PC-3 (cell line): ENCODE data around the gene SLC43A2. TPM values are rescaled to one million over a fixed set of nuclear protein-coding genes. Genes with fewer than 3 reads are reported as not detected.

Source experiments
- ATAC-seq: fragments of 200-7000 bp; cut with Tn5 transposase; 2 replicates; pipeline ENCODE4 v1.9.1; 2020; ENCODE audit warnings: mild to moderate bottlenecking, moderate library complexity
- BruUV-seq: library from RNA; stranded (reverse); fragments of 400-500 nt; replicated peaks from 2 replicates; lab custom pipeline; 2021; lab: Mats Ljungman, UMichigan
- CTCF ChIA-PET: fragments of 300-600 bp; sonication (Branson Sonifier 250); formaldehyde crosslinking; loops from one replicate; lab custom pipeline; 2022; ENCODE audit warnings: antibody characterized with exemption; lab: Charles Lee
- POLR2A ChIA-PET: fragments of 300-600 bp; sonication (Branson Sonifier 250); formaldehyde crosslinking; loops from one replicate; lab custom pipeline; 2022; ENCODE audit warnings: antibody characterized with exemption; ENCODE audit not compliant: unreplicated experiment; lab: Charles Lee
- DNase-seq: peaks from one replicate; pipeline ENCODE4 v3.0.0-alpha.2; 2015
- H2AFZ ChIP-seq: fragments of 300-600 bp; sonication (generic); 2 replicates; pipeline ENCODE4 v1.6.0; 2016; ENCODE audit warnings: antibody characterized with exemption, low read length
- H3F3A ChIP-seq: fragments of 300-600 bp; sonication (generic); one replicate; pipeline ENCODE4 v1.6.0; 2017; ENCODE audit warnings: antibody characterized with exemption, low read length, control low read depth, mild to moderate bottlenecking; ENCODE audit not compliant: unreplicated experiment
- H3K27ac ChIP-seq: fragments of 300-600 bp; sonication (generic); 2 replicates; pipeline ENCODE4 v1.5.1; 2016; ENCODE audit warnings: mild to moderate bottlenecking, low read length
- H3K27me3 ChIP-seq: fragments of 300-600 bp; sonication (generic); 2 replicates; pipeline ENCODE4 v1.6.1; 2016; ENCODE audit warnings: low read length, mixed read lengths
- H3K36me3 ChIP-seq: fragments of 300-600 bp; sonication (generic); 2 replicates; pipeline ENCODE4 v1.6.1; 2016; ENCODE audit warnings: low read depth, mixed run types, low read length, mixed read lengths
- H3K4me1 ChIP-seq: fragments of 300-600 bp; sonication (generic); 2 replicates; pipeline ENCODE4 v1.5.1; 2016; ENCODE audit warnings: low read length; ENCODE audit not compliant: insufficient read depth
- H3K4me2 ChIP-seq: fragments of 300-600 bp; sonication (generic); 2 replicates; pipeline ENCODE4 v1.6.0; 2016; ENCODE audit warnings: low read length
- H3K4me3 ChIP-seq: fragments of 300-600 bp; sonication (generic); 2 replicates; pipeline ENCODE4 v1.5.1; 2016; ENCODE audit warnings: mild to moderate bottlenecking, low read length, mixed read lengths
- H3K79me2 ChIP-seq: fragments of 300-600 bp; sonication (generic); 2 replicates; pipeline ENCODE4 v1.6.1; 2017; ENCODE audit warnings: low read length, mixed read lengths
- H3K9ac ChIP-seq: fragments of 300-600 bp; sonication (generic); 2 replicates; pipeline ENCODE4 v1.6.0; 2016; ENCODE audit warnings: mild to moderate bottlenecking, low read length
- H3K9me2 ChIP-seq: fragments of 300-600 bp; sonication (generic); replicated peaks from 2 replicates; pipeline ENCODE4 v1.6.1; 2016; ENCODE audit warnings: mixed run types, low read length, mixed read lengths
- H3K9me3 ChIP-seq: fragments of 300-600 bp; sonication (generic); 2 replicates; pipeline ENCODE4 v1.6.1; 2016; ENCODE audit warnings: low read length, mixed read lengths
- H4K20me1 ChIP-seq: fragments of 300-600 bp; sonication (generic); 2 replicates; pipeline ENCODE4 v1.6.1; 2016; ENCODE audit warnings: low read length, mixed read lengths
- EZH2 ChIP-seq: fragments of 300-600 bp; sonication (generic); IDR thresholded peaks from one replicate; pipeline ENCODE4 v1.6.1; 2017; ENCODE audit warnings: antibody characterized with exemption, mild to moderate bottlenecking, low read length; ENCODE audit not compliant: unreplicated experiment
- EZH2phosphoT487 ChIP-seq: fragments of 300-600 bp; sonication (generic); IDR thresholded peaks from 2 replicates; pipeline ENCODE4 v1.6.1; 2018; ENCODE audit warnings: mild to moderate bottlenecking, antibody characterized with exemption, low read length, borderline replicate concordance
- intact Hi-C: fragments of 100-400 bp; cut with micrococcal nuclease; formaldehyde crosslinking; loops from 2 replicates; pipeline ENCODE4 v1.9.0; 2023
- total RNA-seq: library from RNA; depleted of rRNA; stranded (reverse); fragments of >200 nt; gene quantifications from 2 replicates; pipeline ENCODE4 v1.2.3, GENCODE V29; 2014
- TF ChIP-seq, protein P1 (sequence below): fragments of 300-600 bp; sonication (generic); conservative IDR thresholded peaks from 2 replicates; pipeline ENCODE4 v1.5.1; 2017; ENCODE audit warnings: antibody characterized with exemption, low read depth, mild to moderate bottlenecking, low read length

The SLC43A2 gene
- total RNA-seq, 1 experiment from 2014 or later = 6.2 TPM

DNA sequence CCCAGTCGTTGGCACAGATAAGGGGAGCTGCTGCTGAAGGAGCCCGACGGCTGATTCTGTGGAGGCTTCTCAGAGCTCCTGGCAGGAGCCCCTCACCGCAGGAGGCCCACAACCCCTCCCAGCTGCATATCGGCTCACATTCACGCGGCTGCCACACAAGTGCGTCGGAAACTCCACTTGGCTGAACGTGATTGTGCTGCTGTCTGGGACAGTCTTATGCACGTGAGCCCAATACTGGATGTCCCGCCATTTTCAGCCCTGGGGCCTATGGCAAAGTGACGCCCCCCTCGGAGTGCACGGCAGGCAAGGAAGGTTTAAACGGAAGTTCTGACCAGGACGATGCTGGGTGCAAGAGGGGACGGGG, 57.3 kb downstream of the SLC43A2 start:
- Histone ChIP-seq H4K20me1 (no peaks in the 10 kb centered on the region), H3K79me2 (no peaks in the 10 kb centered on the region), H3K9me3 (no peaks in the 10 kb centered on the region), H3K4me3 (no peak overlapping the region), H3K9ac (no peak overlapping the region), H2AFZ (no peak overlapping the region), H3K27ac (no peak overlapping the region), H3F3A (no peaks in the 10 kb centered on the region), H3K9me2 (no peaks in the 10 kb centered on the region), H3K36me3 (no peaks in the 10 kb centered on the region), H3K4me2 (no peak overlapping the region), H3K4me1 (peaks cover 6% of the 10 kb centered on the region; the same call in 1 of the 2 replicates), H3K27me3 (no peaks in the 10 kb centered on the region)
- POLR2A ChIA-PET = no interaction called here
- no TSS peak for BruUV-seq
- intact Hi-C loops = no loop called here
- CTCF ChIA-PET = no interaction called here
- ATAC-seq (no peak), DNase-seq (no peak)
- no peak for TF ChIP-seq EZH2
- TF ChIP-seq EZH2phosphoT487 = no peak
- TF ChIP-seq, protein P1, sequence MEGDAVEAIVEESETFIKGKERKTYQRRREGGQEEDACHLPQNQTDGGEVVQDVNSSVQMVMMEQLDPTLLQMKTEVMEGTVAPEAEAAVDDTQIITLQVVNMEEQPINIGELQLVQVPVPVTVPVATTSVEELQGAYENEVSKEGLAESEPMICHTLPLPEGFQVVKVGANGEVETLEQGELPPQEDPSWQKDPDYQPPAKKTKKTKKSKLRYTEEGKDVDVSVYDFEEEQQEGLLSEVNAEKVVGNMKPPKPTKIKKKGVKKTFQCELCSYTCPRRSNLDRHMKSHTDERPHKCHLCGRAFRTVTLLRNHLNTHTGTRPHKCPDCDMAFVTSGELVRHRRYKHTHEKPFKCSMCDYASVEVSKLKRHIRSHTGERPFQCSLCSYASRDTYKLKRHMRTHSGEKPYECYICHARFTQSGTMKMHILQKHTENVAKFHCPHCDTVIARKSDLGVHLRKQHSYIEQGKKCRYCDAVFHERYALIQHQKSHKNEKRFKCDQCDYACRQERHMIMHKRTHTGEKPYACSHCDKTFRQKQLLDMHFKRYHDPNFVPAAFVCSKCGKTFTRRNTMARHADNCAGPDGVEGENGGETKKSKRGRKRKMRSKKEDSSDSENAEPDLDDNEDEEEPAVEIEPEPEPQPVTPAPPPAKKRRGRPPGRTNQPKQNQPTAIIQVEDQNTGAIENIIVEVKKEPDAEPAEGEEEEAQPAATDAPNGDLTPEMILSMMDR = no peak

DNA sequence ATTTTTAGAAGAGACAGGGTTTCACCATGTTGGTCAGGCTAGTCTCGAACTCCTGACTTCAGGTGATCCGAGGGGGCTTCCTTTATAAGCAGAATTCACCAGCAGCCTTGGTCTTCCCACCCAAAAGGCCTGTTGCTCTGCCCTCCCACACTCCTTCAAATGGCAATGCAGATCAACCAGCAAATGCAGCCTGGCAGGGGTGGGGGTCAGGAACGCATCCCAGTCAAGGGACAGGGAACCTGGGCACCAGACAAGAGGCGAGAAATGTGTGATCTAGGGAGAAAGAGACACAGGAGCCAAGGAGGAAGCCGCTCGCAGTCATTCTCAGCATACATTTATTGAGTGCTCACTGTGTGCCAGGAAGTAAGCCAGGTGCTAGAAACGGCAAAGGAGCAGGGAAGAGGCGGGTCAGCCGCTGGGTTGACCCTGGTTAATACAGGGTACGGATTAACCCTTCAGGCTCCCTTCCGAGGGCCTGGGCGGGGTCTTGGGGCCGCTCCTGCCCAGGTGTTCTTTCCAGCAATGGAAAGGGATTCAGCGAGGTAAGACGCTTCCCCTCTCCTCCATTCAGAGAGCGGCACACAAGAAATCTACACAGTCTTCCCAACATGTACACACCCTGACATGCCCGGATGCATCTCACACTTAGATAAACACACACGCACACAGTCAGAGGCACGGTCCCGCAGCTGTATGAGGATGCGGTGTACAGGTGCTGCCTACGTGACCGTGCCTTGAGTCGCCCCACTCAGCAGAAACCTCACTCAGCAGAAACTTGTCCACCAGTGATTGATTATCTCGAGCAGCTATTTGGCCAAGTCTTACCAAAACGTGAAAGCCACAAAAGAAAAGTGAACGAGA, 59.5 kb downstream of the SLC43A2 start:
- ChIA-PET POLR2A (no interaction called here), CTCF (no interaction called here)
- DNase-seq (peak; percentile 6), ATAC-seq (peak; percentile 42)
- intact Hi-C loops = no loop called here
- no TSS peak for BruUV-seq
- Histone ChIP-seq H3K9me3 (no peaks in the 10 kb centered on the region), H3K4me3 (no peak overlapping the region), H3K9ac (no peak overlapping the region), H3F3A (no peaks in the 10 kb centered on the region), H3K79me2 (no peaks in the 10 kb centered on the region), H3K27me3 (no peaks in the 10 kb centered on the region), H3K4me2 (no peak overlapping the region), H4K20me1 (no peaks in the 10 kb centered on the region), H2AFZ (peak overlapping the region; percentile 55; the same call in 1 of the 2 replicates), H3K9me2 (no peaks in the 10 kb centered on the region), H3K4me1 (peaks cover 7% of the 10 kb centered on the region; the same call in 1 of the 2 replicates), H3K36me3 (no peaks in the 10 kb centered on the region), H3K27ac (no peak overlapping the region)
- no peak for TF ChIP-seq EZH2phosphoT487
- TF ChIP-seq, protein P1 = no peak
- TF ChIP-seq EZH2 = no peak
